GM19035 (cell line): Measurements from ENCODE around the gene GPN2.
"Not testable (repeated sequence)": the region's sequence is repeated elsewhere in the genome, so short reads cannot be mapped to it uniquely, and the experiment has no call there.

Experiments used
- ATAC-seq: cut with Tn5 transposase; IDR thresholded peaks from one replicate; pipeline ENCODE4 v1.9.1; 2021; ENCODE audit not compliant: unreplicated experiment

The GPN2 gene

DNA sequence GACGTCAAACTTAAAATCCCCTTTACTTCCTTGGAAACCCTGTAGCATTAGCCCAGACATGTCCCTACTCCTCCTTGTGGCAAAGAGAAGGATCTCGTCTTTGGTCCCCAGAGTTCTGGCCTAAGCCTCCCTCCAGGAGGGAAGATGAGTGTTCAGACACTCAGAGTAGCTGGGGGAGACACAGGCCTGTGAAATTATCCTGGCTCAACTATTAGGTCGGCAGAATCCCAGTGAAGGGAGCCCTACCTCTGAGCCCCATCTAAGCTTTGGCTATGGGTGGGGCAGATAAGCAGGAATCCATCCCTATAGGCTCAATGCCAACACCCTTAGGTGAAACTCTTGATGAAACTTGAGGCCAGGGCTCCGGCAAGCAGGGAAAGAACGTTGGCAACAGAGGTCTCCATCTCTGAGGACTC, 28.8 kb downstream of the GPN2 start:
- no peak for ATAC-seq

GRCh38 chr1:26858891-26859640, 31.0 kb downstream of the GPN2 start:
- ATAC-seq, result no peak

GRCh38 chr1:26858160-26858559, 31.9 kb downstream of the GPN2 start:
- no peak for ATAC-seq

- ATAC-seq, result no peak
Measured at GRCh38 chr1:26857473-26858060, 32.5 kb downstream of the GPN2 start.

GRCh38 chr1:26856604-26857469, 33.2 kb downstream of the GPN2 start:
- no peak for ATAC-seq

- no peak for ATAC-seq
Measured at GRCh38 chr1:26856181-26856580, 33.9 kb downstream of the GPN2 start.

- no peak for ATAC-seq
Measured at GRCh38 chr1:26855636-26856035, 34.4 kb downstream of the GPN2 start.

DNA sequence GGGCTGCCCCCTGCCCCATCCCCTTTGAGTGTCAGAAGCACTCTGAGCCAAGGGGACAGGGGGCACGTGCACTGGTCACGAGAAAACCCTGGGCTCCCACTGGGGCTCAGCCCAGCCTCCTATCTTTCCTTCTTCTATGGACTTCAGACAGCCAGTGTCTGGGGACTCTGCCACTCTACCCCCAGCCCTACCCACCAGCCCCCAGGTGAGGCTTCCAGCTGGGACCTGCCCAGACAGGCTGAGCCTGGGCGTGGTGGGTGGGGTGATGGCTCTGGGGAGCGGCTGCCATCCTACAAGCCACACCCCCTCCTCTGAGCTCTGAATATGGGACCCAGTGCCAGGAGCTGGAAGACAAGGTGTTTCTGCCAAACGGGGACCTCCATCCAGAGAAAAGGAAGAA, 35.2 kb downstream of the GPN2 start:
- no peak for ATAC-seq

- ATAC-seq, result no peak
Measured at GRCh38 chr1:26853600-26853999, 36.5 kb downstream of the GPN2 start.

- ATAC-seq, result no peak
Measured at GRCh38 chr1:26853156-26853555, 36.9 kb downstream of the GPN2 start.

GRCh38 chr1:26852701-26853100, 37.4 kb downstream of the GPN2 start:
- ATAC-seq, result no peak

GRCh38 chr1:26851106-26851684, 38.9 kb downstream of the GPN2 start:
- no peak for ATAC-seq

- no peak for ATAC-seq
Measured at GRCh38 chr1:26848941-26849774, 40.9 kb downstream of the GPN2 start.

- ATAC-seq, result no peak
Measured at GRCh38 chr1:26848499-26848898, 41.6 kb downstream of the GPN2 start.

DNA sequence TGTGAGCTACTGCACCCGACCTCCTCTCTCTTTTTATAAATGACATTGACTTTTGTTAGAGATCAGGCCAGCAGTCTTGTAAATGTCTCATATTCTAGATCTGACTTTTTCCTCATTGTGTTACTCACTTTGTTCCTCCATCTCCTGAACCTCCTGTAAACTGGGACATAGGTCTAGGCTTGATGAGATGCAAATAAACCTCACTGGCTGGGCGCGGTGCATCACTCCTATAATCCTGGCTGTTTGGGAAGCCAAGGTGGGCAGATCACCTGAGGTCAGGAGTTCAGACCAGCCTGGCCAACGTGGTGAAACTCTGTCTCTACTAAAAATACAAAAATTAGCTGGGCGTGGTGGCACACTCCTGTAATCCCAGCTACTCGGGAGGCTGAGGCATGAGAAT, 42.3 kb downstream of the GPN2 start:
- not testable (repeated sequence) for ATAC-seq

DNA sequence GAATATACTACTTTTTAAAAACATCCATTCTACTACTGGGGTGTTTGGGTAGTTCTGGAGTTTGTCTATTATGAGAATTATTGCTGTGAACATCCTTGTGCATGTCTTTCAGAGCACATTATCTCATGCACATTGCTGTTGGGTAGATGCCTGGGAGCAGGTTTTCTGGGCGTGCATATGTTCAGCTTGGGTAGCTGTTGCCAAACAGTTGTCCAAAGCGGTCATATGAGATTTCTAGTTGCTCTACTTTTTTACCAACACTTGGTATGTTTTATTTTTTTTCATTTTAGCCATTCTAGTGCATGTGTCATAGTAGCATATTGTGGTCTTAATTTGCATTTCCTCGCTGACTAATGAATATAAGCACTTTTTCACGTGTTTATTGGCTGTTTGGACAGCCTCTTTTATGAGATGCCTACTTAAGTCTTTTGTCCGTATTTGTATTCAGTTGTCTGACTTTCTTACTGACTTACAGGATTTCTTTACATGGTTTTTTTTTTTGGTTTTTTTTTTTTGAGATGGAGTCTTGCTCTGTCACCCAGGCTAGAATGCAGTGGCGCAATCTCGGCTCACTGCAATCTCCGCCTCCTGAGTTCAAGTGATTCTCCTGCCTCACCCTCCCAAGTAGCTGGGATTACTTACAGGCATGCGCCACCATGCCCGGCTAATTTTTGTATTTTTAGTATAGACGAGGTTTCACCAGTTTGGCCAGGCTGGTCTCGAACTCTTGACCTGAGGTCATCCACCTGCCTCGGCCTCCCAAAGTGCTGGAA, 45.5 kb downstream of the GPN2 start:
- no peak for ATAC-seq

- ATAC-seq, result no peak
Measured at GRCh38 chr1:26839779-26840178, 50.3 kb downstream of the GPN2 start.

DNA sequence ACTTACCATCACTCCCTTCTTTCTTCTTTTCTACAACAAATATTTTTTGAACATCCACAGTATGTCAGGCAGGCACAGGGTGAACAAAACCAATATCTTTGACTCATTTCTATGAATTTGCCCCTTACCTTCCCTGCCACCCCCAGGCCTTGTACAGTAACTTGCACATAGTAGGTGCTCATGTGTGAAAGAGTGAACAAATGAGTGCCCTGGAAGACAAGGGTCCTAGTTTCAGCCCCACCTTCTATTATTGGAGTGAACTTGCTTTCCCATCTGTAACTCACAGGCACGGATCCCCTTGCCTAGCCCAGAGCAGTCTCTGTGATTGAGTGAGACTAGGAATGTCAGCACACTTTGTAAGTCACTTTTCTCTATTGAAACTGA, 50.8 kb downstream of the GPN2 start:
- ATAC-seq, result no peak

- peak; percentile 93 for ATAC-seq
Measured at GRCh38 chr1:26838474-26839338, 51.4 kb downstream of the GPN2 start.
